Panc1 (cell line): Measurements from ENCODE around the gene BTBD9. TPM values are rescaled to one million over a fixed set of nuclear protein-coding genes. Genes with fewer than 3 reads are reported as not detected.

Source experiments
- ATAC-seq: fragments of 200-7000 bp; cut with Tn5 transposase; 2 replicates; pipeline ENCODE4 v1.9.1; 2020; ENCODE audit warnings: mild to moderate bottlenecking, moderate library complexity
- BruUV-seq: library from RNA; stranded (reverse); fragments of 400-500 nt; replicated peaks from 2 replicates; lab custom pipeline; 2021; lab: Mats Ljungman, UMichigan
- CTCF ChIA-PET: fragments of 300-600 bp; sonication (Branson Sonifier 250); formaldehyde crosslinking; loops from one replicate; lab custom pipeline; 2022; ENCODE audit warnings: antibody characterized with exemption; lab: Charles Lee
- POLR2A ChIA-PET: fragments of 300-600 bp; sonication (Branson Sonifier 250); formaldehyde crosslinking; loops from one replicate; lab custom pipeline; 2022; ENCODE audit warnings: antibody characterized with exemption; lab: Charles Lee
- DNase-seq: peaks from one replicate; pipeline ENCODE4 v3.0.0-alpha.2; 2010; ENCODE audit warnings: low read depth, low spot score
- H3K27ac ChIP-seq: 2 replicates; pipeline ENCODE4 v1.5.1; 2011; ENCODE audit warnings: mild to moderate bottlenecking, low read length, inconsistent platforms
- H3K27me3 ChIP-seq: fragments of 200-500 bp; sonication (Bioruptor generic); 2 replicates; pipeline ENCODE4 v1.6.0; 2014; ENCODE audit warnings: low read length, inconsistent platforms; ENCODE audit not compliant: control insufficient read depth, insufficient read depth
- H3K36me3 ChIP-seq: fragments of 200-500 bp; sonication (Bioruptor generic); 2 replicates; pipeline ENCODE4 v1.5.1; 2014; ENCODE audit warnings: inconsistent platforms, mild to moderate bottlenecking, low read length, moderate library complexity; ENCODE audit not compliant: control insufficient read depth, insufficient read depth
- H3K4me1 ChIP-seq: 2 replicates; pipeline ENCODE4 v1.5.1; 2011; ENCODE audit warnings: inconsistent platforms, mild to moderate bottlenecking, low read length, moderate library complexity; ENCODE audit not compliant: control insufficient read depth, insufficient read depth
- H3K4me3 ChIP-seq, 2 experiments: 2 replicates each; pipeline ENCODE4 v1.5.1; 2011 to 2012; ENCODE audit warnings: low read depth in 2 of 2, low read length in 2 of 2, mild to moderate bottlenecking in 2 of 2, inconsistent platforms in 1 of 2, moderate library complexity in 1 of 2
- H3K9me3 ChIP-seq: fragments of 200-500 bp; sonication (Bioruptor generic); 2 replicates; pipeline ENCODE4 v1.5.1; 2014; ENCODE audit warnings: low read depth, mild to moderate bottlenecking, inconsistent platforms, low read length, moderate library complexity; ENCODE audit not compliant: control insufficient read depth, insufficient read depth
- POLR2AphosphoS5 ChIP-seq: IDR thresholded peaks from 2 replicates; pipeline ENCODE4 v1.6.1; 2012; ENCODE audit warnings: mild to moderate bottlenecking, low read depth, low read length, moderate library complexity
- SIN3A ChIP-seq: IDR thresholded peaks from 2 replicates; pipeline ENCODE4 v1.6.1; 2012; ENCODE audit warnings: low read depth, mild to moderate bottlenecking, low read length, moderate library complexity, borderline replicate concordance; ENCODE audit not compliant: insufficient read depth
- TCF7L2 ChIP-seq: IDR thresholded peaks from 2 replicates; pipeline ENCODE4 v1.6.1; 2011; ENCODE audit warnings: mild to moderate bottlenecking, low read depth, low read length, inconsistent platforms
- in situ Hi-C: cut with HindIII; loops from 2 replicates; pipeline ENCODE4 v1.10.0; 2016; ENCODE audit warnings: low sequenced_read_pairs, low pct_unique_long_range_greater_than_20kb
- intact Hi-C: fragments of 100-400 bp; cut with micrococcal nuclease; formaldehyde crosslinking; loops from one replicate; pipeline ENCODE4 v1.10.0; 2022; ENCODE audit not compliant: unreplicated experiment
- total RNA-seq: library from RNA; stranded (reverse); gene quantifications from one replicate; pipeline ENCODE4 v1.2.1, GENCODE V29; 2021; ENCODE audit not compliant: unreplicated experiment
- TF ChIP-seq, protein P1 (sequence below): fragments of 450-650 bp; IDR thresholded peaks from 2 replicates; pipeline ENCODE4 v1.5.1; 2017; ENCODE audit warnings: mild to moderate bottlenecking
- TF ChIP-seq, protein P2 (sequence below), 2 experiments: IDR thresholded peaks; 2 replicates each; pipeline ENCODE4 v1.6.1; 2011 to 2012; ENCODE audit warnings: low read depth in 2 of 2, control low read depth in 1 of 2, low read length in 1 of 2, mild to moderate bottlenecking in 1 of 2, moderate library complexity in 1 of 2; ENCODE audit not compliant: insufficient read depth in 1 of 2

Gene BTBD9
- total RNA-seq, 1 experiment from 2014 or later, result 12.8 TPM

DNA sequence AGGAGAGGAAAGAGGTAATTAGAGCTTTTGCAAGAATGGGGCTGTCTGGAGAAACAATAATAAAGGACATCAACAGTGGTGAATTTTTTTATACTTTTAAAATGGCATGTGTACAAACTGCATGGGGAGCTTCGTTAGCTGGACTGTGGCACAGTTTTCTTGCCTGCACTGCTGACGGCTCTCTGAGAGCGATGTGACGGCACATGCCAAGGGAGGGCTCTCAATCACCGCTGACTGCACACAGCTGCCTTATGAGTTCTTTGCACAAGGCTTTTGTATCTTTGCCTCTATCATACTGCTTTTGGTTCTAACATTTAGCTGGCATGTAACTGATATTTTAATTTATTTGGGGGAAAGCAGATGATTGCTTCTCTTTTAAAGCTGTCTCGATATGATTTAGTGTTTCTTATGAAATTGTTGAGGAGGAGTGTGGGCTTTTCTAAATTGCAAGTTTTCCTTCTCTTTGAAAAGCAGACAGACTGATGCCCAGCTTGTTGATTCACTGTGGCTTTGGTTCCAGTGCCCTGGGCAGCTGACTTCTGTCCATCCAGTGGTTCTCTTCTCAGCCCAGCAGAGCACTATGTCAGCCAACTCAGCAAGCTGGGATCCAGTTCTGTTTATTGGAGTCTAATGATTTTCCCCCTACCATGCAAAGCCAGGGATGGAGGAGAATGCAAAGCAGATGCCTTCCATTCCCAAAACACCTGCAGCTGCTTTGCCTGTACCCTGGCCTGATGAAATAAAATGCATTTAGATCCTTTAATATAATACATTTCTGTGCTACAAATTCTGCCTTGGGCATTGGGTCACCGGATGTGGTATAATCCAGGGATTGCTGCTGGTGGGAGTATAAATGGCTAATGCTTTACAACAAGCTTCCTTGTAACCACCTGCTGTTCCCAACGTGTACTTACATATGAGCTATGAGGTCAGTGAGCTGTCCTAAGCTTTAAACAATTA is 496.3 kb downstream of the BTBD9 start:
- no peaks in the 10 kb centered on the region for H3K9me3 ChIP-seq
- DNase-seq (no peak), ATAC-seq (no peak)
- ChIA-PET CTCF (no interaction called here), POLR2A (interaction anchor here (0.6 kb wide), 2 partner anchors 73 to 637 kb away, joined by 3 to 4 read pairs; no protein-coding TSS in a partner anchor)
- H3K4me1 ChIP-seq, result no peaks in the 10 kb centered on the region
- BruUV-seq, result no TSS peak
- no peaks in the 10 kb centered on the region for H3K36me3 ChIP-seq
- intact Hi-C loops, result no loop called here
- TF ChIP-seq, protein P1, sequence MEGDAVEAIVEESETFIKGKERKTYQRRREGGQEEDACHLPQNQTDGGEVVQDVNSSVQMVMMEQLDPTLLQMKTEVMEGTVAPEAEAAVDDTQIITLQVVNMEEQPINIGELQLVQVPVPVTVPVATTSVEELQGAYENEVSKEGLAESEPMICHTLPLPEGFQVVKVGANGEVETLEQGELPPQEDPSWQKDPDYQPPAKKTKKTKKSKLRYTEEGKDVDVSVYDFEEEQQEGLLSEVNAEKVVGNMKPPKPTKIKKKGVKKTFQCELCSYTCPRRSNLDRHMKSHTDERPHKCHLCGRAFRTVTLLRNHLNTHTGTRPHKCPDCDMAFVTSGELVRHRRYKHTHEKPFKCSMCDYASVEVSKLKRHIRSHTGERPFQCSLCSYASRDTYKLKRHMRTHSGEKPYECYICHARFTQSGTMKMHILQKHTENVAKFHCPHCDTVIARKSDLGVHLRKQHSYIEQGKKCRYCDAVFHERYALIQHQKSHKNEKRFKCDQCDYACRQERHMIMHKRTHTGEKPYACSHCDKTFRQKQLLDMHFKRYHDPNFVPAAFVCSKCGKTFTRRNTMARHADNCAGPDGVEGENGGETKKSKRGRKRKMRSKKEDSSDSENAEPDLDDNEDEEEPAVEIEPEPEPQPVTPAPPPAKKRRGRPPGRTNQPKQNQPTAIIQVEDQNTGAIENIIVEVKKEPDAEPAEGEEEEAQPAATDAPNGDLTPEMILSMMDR, result no peak
- TF ChIP-seq SIN3A (no peak), TCF7L2 (no peak), POLR2AphosphoS5 (no peak)
- TF ChIP-seq, protein P2, sequence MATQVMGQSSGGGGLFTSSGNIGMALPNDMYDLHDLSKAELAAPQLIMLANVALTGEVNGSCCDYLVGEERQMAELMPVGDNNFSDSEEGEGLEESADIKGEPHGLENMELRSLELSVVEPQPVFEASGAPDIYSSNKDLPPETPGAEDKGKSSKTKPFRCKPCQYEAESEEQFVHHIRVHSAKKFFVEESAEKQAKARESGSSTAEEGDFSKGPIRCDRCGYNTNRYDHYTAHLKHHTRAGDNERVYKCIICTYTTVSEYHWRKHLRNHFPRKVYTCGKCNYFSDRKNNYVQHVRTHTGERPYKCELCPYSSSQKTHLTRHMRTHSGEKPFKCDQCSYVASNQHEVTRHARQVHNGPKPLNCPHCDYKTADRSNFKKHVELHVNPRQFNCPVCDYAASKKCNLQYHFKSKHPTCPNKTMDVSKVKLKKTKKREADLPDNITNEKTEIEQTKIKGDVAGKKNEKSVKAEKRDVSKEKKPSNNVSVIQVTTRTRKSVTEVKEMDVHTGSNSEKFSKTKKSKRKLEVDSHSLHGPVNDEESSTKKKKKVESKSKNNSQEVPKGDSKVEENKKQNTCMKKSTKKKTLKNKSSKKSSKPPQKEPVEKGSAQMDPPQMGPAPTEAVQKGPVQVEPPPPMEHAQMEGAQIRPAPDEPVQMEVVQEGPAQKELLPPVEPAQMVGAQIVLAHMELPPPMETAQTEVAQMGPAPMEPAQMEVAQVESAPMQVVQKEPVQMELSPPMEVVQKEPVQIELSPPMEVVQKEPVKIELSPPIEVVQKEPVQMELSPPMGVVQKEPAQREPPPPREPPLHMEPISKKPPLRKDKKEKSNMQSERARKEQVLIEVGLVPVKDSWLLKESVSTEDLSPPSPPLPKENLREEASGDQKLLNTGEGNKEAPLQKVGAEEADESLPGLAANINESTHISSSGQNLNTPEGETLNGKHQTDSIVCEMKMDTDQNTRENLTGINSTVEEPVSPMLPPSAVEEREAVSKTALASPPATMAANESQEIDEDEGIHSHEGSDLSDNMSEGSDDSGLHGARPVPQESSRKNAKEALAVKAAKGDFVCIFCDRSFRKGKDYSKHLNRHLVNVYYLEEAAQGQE (IDR thresholded peaks at IDR 0.05; ENCODE audit: insufficient read depth in 1 of 2, low read depth in 2 of 2, low read length in 1 of 2), result no peak
- no peak overlapping the region for H3K4me3 ChIP-seq
- no peak overlapping the region for H3K27ac ChIP-seq
- H3K27me3 ChIP-seq, result no peaks in the 10 kb centered on the region
- in situ Hi-C loops, result no loop called here

DNA sequence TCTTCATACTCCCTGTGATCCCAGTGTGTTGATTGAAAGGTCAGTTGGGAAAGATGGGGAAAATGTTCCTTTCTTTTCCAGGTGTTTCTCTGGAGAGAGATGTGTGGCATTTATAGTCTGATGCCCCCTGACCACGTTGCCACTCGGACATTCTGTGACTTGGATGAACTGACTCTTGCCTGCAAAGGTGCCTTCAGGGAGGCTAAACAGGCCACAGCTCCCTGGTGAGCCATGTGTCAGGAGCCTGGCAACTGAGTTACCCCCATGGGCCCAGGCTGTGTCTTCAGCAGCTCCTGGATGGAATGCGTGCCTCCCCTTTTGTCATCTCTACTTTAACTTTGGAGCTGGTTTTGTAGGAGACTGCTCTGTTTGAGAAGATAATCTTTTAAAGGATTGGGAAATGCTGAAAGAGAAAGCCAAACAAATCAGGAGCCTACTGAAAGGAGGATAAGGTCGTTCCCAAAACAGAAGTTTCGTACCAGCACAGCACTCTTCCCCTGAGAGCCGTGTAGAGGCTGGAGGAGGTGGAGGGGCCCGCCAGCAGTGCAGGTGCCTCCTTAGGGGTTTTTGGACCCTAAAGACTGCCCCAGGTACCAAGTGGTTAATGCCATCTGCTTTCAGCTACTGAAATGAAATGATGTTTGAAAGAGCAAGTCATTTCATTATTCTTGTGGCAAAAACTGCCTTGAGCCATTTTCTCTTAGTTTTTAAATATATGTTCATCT is 497.4 kb downstream of the BTBD9 start:
- intact Hi-C loops, result no loop called here
- ChIA-PET POLR2A (no interaction called here), CTCF (no interaction called here)
- H3K27me3 ChIP-seq, result no peaks in the 10 kb centered on the region
- in situ Hi-C loops, result no loop called here
- no peak overlapping the region for H3K27ac ChIP-seq
- no peaks in the 10 kb centered on the region for H3K9me3 ChIP-seq
- BruUV-seq, result no TSS peak
- H3K4me1 ChIP-seq, result no peaks in the 10 kb centered on the region
- ATAC-seq (no peak), DNase-seq (no peak)
- no peaks in the 10 kb centered on the region for H3K36me3 ChIP-seq
- no peak overlapping the region for H3K4me3 ChIP-seq
- TF ChIP-seq, protein P2 (IDR thresholded peaks at IDR 0.05; ENCODE audit: insufficient read depth in 1 of 2, low read depth in 2 of 2, low read length in 1 of 2), result no peak
- no peak for TF ChIP-seq POLR2AphosphoS5
- no peak for TF ChIP-seq TCF7L2
- TF ChIP-seq, protein P1, result no peak
- no peak for TF ChIP-seq SIN3A
